ENCODE results near the gene PTPRG. TPM values are rescaled to one million over a fixed set of nuclear protein-coding genes. Genes with fewer than 3 reads are reported as not detected.

Gene PTPRG
- total and polyA plus RNA-seq, 10 of the 15 experiments (the other 5 are each of a cell fraction or from before 2014, with no cell fraction given) = 0.29 to 20.7 (median 1.4) TPM

- TF ChIP-seq ELK1 (IDR thresholded peaks at IDR 0.05; ENCODE audit: low read depth, low read length) (no peak), CEBPZ (IDR thresholded peaks at IDR 0.05; ENCODE audit: low read depth, low read length) (no peak), MTA2 (IDR thresholded peaks at IDR 0.05; ENCODE audit: low read depth) (no peak), TCF7 (IDR thresholded peaks at IDR 0.05; ENCODE audit: borderline replicate concordance) (no peak), STAT3 (IDR thresholded peaks at IDR 0.05; ENCODE audit: low read depth, low read length) (no peak), TBL1XR1 (IDR thresholded peaks at IDR 0.05; ENCODE audit: low read depth, low read length) (no peak), RB1 (IDR thresholded peaks at IDR 0.05; ENCODE audit: borderline replicate concordance) (no peak), TAF1 (IDR thresholded peaks at IDR 0.05; ENCODE audit: borderline replicate concordance, low read depth, low read length) (no peak)
Observed at GRCh38 chr3:61896251-61896650, 334.9 kb downstream of the PTPRG start (continued).

- peaks cover 5% of the 10 kb centered on the region; the same call in 1 of the 2 replicates for H3K4me1 ChIP-seq (ENCODE audit: control insufficient read depth, insufficient read depth, low read length)
- 0% methylated on average over 2 of the region's 2 CpGs for WGBS (ENCODE audit: insufficient coverage, insufficient replicate concordance, low lambda C conversion rate, missing lambda C conversion rate)
- no TSS peak for BruUV-seq (replicated peaks)
- intact Hi-C loops (cut with micrococcal nuclease; ENCODE audit: unreplicated experiment) (no loop called here), in situ Hi-C loops (cut with MboI) (no loop called here)
- no peak overlapping the region for H3K4me2 ChIP-seq (ENCODE audit: control insufficient read depth, insufficient read depth)
- no peaks in the 10 kb centered on the region for H3K36me3 ChIP-seq (ENCODE audit: control insufficient read depth in 2 of 2, insufficient read depth in 2 of 2, low read length in 1 of 2)
- no peaks in the 10 kb centered on the region for H4K20me1 ChIP-seq (ENCODE audit: control insufficient read depth, insufficient read depth)
- H3K27me3 ChIP-seq (replicated peaks in 1 of 2; ENCODE audit: control insufficient read depth in 2 of 2, insufficient read depth in 2 of 2, low read length in 1 of 2) = no peaks in the 10 kb centered on the region; a peak in 1 of 4 replicates
- CTCF ChIA-PET = no interaction called here
- H3K4me3 ChIP-seq = no peak overlapping the region
- DNase-seq (ENCODE audit: low read depth, low spot score) (no peak), ATAC-seq (peak; percentile 5; the same call in 1 of the 3 replicates), FAIRE-seq (no peak)
- H3K27ac ChIP-seq (ENCODE audit: control insufficient read depth, insufficient read depth) = no peak overlapping the region
- no peaks in the 10 kb centered on the region for H3K79me2 ChIP-seq (ENCODE audit: control insufficient read depth, insufficient read depth, low read length)
- no peak overlapping the region for H2AFZ ChIP-seq (ENCODE audit: control insufficient read depth, low read depth, low read length)
- H3K9me3 ChIP-seq (replicated peaks; ENCODE audit: control insufficient read depth, insufficient read depth, low read length) = no peaks in the 10 kb centered on the region
- no peak overlapping the region for H3K9ac ChIP-seq (ENCODE audit: control insufficient read depth, insufficient read depth, low read length)
- RAD21 ChIA-PET (ENCODE audit: unreplicated experiment) = interaction anchor here (1.1 kb wide), 1 partner anchor 27 kb away, joined by 3 read pairs; no protein-coding TSS in a partner anchor
- POLR2A ChIA-PET = interaction anchor here (1.0 kb wide), 1 partner anchor 334 kb away, joined by 3 read pairs; no protein-coding TSS in a partner anchor
- SMC1A ChIA-PET (ENCODE audit: uncharacterized antibody, unreplicated experiment) = interaction anchor here (0.7 to 5.8 kb wide), 6 partner anchors 12 to 80 kb away, joined by 3 to 63 read pairs (median 3); no protein-coding TSS in a partner anchor
- TF ChIP-seq ZBTB40 (IDR thresholded peaks at IDR 0.05; ENCODE audit: borderline replicate concordance) (no peak), ZNF622 (IDR thresholded peaks at IDR 0.05) (no peak), MTA2 (IDR thresholded peaks at IDR 0.05; ENCODE audit: low read depth) (peak; percentile 42; the same call in 1 of the 2 replicates), FOS (IDR thresholded peaks at IDR 0.05; ENCODE audit: borderline replicate concordance, extremely low read depth, insufficient read length) (no peak), SIN3A (IDR thresholded peaks at IDR 0.05; ENCODE audit: low read depth, low read length) (no peak), SMC3 (IDR thresholded peaks at IDR 0.05; ENCODE audit: borderline replicate concordance, low read length) (no peak), NFYA (IDR thresholded peaks at IDR 0.05; ENCODE audit: borderline replicate concordance, low read depth, low read length) (no peak), ASH2L (IDR thresholded peaks at IDR 0.05; ENCODE audit: borderline replicate concordance, low read depth) (no peak)
Observed at GRCh38 chr3:61897848-61898247, 336.5 kb downstream of the PTPRG start.
